H1 (cell line): ENCODE measurements around the gene PPP4R4. TPM values are rescaled to one million over a fixed set of nuclear protein-coding genes. Genes with fewer than 3 reads are reported as not detected.

Experiments used
- CEBPB ChIP-seq: IDR thresholded peaks from 2 replicates; pipeline ENCODE4 v1.6.1; 2012; ENCODE audit warnings: low read depth, low read length
- CHD2 ChIP-seq: IDR thresholded peaks from 2 replicates; pipeline ENCODE4 v1.6.1; 2012; ENCODE audit warnings: low read length, improper control_type of control experiment
- CHD7 ChIP-seq: fragments of 300-600 bp; sonication (generic); IDR thresholded peaks from 2 replicates; pipeline ENCODE4 v1.7.1; 2012; ENCODE audit warnings: low read length, moderate library complexity, mild to moderate bottlenecking, inconsistent platforms; ENCODE audit not compliant: insufficient replicate concordance
- CTCF ChIP-seq, 3 experiments: IDR thresholded peaks; 1 replicate in 2 of 3; 2 replicates in 1 of 3; pipeline versions ENCODE4 v1.5.1 to v1.6.1; 2011; ENCODE audit warnings: low read length in 3 of 3, mild to moderate bottlenecking in 3 of 3, inconsistent platforms in 2 of 3, low read depth in 1 of 3, moderate library complexity in 1 of 3; ENCODE audit not compliant: insufficient read depth in 1 of 3; ENCODE audit errors: control extremely low read depth in 1 of 3
- JUND ChIP-seq: IDR thresholded peaks from 2 replicates; pipeline ENCODE4 v1.6.1; 2011; ENCODE audit warnings: mild to moderate bottlenecking, improper control_type of control experiment, low read length
- KDM4A ChIP-seq: IDR thresholded peaks from one replicate; pipeline ENCODE4 v1.7.1; 2012; ENCODE audit warnings: low read depth, mild to moderate bottlenecking, moderate library complexity, low read length, inconsistent platforms; ENCODE audit not compliant: severe bottlenecking
- SAP30 ChIP-seq: fragments of 300-600 bp; sonication (generic); IDR thresholded peaks from 2 replicates; pipeline ENCODE4 v1.7.1; 2012; ENCODE audit warnings: low read length, moderate library complexity, mild to moderate bottlenecking, inconsistent platforms; ENCODE audit not compliant: insufficient read depth, insufficient replicate concordance
- SP1 ChIP-seq: IDR thresholded peaks from 2 replicates; pipeline ENCODE4 v1.6.1; 2011; ENCODE audit warnings: low read depth, low read length
- TAF7 ChIP-seq: optimal IDR thresholded peaks from 2 replicates; pipeline ENCODE3; 2011; ENCODE audit warnings: low read depth, mild to moderate bottlenecking, inconsistent platforms, low read length, moderate library complexity, borderline replicate concordance
- TEAD4 ChIP-seq: IDR thresholded peaks from 2 replicates; pipeline ENCODE4 v1.6.1; 2012; ENCODE audit warnings: low read depth, low read length, inconsistent platforms, mixed read lengths
- polyA plus RNA-seq, 7 experiments: library from polyadenylated mRNA; depleted of rRNA in 3 of 7; stranded (reverse) in 5 of 7; unstranded in 2 of 7; fragments of >200 nt in 5 of 7; fragments of 200-250 nt in 2 of 7; gene quantifications; 1 replicate in 5 of 7; 2 replicates in 1 of 7; 4 replicates in 1 of 7; pipeline versions ENCODE4 v1.2.1 to v1.2.3, GENCODE V29; 2011 to 2013; ENCODE audit warnings: missing spikeins in 2 of 7, mixed read lengths in 2 of 7
- total RNA-seq: library from RNA; stranded (reverse); fragmentation: NEBNext Ultra II Directional; extraction: Animal tissue kit (Norgen Biotek cat#: 25700); gene quantifications from 2 replicates; pipeline ENCODE4 v1.2.1, GENCODE V29; 2021

PPP4R4 gene
- total and polyA plus RNA-seq, 2 of the 8 experiments (the other 6 are each of a cell fraction or from before 2014, with no cell fraction given), result 3.3 to 9.6 TPM

GRCh38 chr14:94285158-94285557 lies 111.0 kb downstream of the PPP4R4 start (continued):
- no peak for TF ChIP-seq CHD7
- TF ChIP-seq JUND, result no peak
- no peak for TF ChIP-seq KDM4A
- TF ChIP-seq TEAD4, result no peak
- no peak for TF ChIP-seq SP1
- no peak for TF ChIP-seq CHD2
- TF ChIP-seq CTCF (IDR thresholded peaks at IDR 0.05; ENCODE audit: control extremely low read depth in 1 of 3, insufficient read depth in 1 of 3, low read depth in 1 of 3, low read length in 3 of 3), result no peak
- TF ChIP-seq TAF7, result no peak
- no peak for TF ChIP-seq SAP30
- no peak for TF ChIP-seq CEBPB
